ENCODE measurements around the gene VSTM2L.

Gene VSTM2L

DNA sequence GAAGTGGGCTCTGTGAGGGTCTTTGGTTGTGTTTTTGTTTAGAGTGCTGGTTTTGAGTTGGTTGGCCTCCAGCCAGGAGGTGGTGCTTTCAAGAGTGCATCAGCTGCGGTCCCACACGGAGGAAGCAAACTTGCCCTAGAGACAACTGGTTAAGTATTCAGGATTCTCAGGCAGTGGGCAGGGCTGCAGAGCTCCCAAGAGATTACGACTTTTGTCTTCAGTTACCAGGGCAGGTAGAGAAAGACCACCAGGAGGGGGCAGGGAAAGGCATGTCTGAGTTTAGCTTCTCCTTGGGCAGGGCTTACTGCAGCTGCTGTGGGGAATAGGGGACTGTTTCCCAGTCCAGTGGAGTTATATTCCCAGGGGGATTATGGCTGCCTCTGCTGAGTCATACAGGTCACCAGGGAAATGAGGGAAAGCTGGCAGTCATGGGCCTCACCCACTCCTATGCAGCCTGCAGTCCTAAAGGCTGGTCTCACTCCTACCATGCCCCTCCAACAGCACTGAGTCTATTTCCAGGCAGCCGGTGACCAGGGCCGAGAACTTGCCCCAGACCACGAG, 66.0 kb downstream of the VSTM2L start:
- DNase-seq (ENCODE audit: low read depth): peak; percentile 16

GRCh38 chr20:37969949-37970855, 67.3 kb downstream of the VSTM2L start:
- peak; percentile 9 for DNase-seq (ENCODE audit: low read depth)

- DNase-seq (ENCODE audit: low read depth): no peak
These were observed 67.9 kb downstream of the VSTM2L start for GRCh38 chr20:37970856-37971245.

DNA sequence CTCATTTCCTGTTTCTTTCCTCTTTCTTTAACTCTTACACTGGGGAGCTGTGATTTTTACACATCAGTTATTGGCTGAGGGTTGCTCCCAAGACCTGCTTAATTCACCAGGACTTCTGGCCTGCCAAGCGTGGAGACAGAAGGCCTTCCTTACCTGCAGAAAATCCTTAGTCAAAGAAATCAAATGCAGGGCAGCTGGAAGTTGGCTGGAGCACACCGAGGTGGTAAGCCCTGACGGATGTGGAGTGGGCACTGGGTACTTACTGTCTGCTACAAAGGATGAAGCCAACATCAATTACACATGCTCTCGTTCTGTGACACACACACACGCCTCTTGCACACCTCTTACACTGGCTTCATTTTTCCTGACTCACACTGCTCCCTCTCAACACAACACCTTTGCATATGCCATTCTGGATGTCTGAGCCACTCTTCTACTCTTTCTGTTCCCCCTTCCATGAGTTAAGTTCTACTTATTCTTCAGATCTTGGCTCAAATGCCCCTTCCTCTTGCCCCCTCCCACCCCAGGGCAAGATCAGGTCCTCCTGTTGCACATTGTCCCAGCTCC, 68.7 kb downstream of the VSTM2L start:
- no peak for DNase-seq (ENCODE audit: low read depth)

- DNase-seq (ENCODE audit: low read depth): no peak
These were observed 69.5 kb downstream of the VSTM2L start for GRCh38 chr20:37972256-37973058.

DNA sequence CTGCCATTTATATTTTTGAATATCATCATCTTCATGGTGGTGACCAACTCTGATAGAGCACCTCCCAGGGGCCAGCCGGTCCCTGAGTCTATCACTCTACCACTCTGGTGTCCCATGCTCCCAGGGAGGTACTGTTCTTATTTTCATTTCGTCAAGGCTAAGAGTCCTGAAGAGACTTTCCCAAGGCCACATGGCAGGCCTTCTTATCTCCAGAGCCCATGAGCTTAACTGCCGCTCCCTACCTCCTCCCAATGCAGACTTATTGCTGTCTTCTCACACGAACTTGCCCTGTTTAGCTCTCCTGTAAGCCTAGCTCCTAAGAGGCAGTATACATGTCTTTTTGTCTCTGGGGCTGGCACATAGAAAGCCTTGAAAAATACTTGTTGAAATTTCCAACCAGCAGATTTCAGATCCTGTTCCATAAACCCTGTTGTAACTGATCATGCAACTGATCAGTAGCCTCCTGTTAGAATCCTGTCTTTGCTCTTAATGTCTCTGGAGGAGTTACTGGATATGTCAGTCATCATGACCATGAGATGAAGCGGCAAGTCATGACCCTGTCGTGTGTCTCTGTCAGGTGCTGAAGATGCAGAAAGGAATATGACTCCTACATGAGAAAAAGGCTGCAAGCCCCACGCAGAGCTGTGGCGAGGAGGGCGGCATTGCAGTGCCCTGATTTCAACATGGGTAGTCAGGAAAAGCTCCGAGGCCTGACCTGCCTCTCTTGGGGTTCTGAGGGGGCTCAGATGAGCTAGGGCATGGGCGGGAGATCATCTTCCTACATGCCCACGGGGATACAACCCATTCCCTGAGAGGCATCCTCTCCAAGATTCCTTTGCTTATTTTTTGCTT, 70.4 kb downstream of the VSTM2L start:
- DNase-seq (ENCODE audit: low read depth): no peak

DNA sequence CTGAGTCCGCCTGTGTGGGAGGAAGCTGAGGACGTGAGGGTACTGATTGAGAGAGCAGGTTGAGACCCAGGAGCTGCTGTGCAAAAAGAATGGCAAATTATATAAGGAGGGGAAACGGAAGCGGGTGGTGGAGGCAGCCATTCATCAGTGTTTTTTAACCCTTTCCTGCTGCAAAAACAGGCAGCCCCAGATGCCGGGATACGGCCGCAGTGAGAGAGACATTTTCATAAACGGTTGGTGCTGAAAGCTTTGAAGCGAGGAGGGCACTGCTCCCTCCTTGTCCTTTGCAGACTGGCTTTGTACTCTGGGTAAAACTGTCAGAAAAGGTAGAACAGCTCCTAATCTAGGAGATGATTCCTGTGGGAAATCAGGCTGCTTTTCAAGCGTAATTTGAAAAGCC, 74.0 kb downstream of the VSTM2L start:
- DNase-seq (ENCODE audit: low read depth): no peak

GRCh38 chr20:37977338-37977737, 74.4 kb downstream of the VSTM2L start:
- no peak for DNase-seq (ENCODE audit: low read depth)

DNA sequence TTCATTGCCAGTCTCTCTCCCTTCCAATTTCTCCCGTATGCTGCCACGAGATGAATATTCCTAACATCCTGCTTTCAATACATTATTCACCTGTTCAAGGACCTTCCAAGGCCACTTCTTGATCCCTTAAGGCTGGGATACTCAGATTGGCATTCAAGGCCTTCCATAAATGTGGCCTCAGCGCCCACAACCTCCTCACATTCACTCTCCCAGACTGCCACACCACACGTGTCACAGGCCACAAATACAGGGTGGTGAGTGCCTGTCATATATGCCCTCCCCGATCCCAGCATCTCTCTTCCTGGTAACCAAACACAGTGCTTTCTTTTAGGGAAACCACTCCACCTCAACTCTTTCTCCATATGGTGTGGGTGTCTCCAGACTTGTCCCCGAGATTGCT, 74.9 kb downstream of the VSTM2L start:
- DNase-seq (ENCODE audit: low read depth): no peak

DNA sequence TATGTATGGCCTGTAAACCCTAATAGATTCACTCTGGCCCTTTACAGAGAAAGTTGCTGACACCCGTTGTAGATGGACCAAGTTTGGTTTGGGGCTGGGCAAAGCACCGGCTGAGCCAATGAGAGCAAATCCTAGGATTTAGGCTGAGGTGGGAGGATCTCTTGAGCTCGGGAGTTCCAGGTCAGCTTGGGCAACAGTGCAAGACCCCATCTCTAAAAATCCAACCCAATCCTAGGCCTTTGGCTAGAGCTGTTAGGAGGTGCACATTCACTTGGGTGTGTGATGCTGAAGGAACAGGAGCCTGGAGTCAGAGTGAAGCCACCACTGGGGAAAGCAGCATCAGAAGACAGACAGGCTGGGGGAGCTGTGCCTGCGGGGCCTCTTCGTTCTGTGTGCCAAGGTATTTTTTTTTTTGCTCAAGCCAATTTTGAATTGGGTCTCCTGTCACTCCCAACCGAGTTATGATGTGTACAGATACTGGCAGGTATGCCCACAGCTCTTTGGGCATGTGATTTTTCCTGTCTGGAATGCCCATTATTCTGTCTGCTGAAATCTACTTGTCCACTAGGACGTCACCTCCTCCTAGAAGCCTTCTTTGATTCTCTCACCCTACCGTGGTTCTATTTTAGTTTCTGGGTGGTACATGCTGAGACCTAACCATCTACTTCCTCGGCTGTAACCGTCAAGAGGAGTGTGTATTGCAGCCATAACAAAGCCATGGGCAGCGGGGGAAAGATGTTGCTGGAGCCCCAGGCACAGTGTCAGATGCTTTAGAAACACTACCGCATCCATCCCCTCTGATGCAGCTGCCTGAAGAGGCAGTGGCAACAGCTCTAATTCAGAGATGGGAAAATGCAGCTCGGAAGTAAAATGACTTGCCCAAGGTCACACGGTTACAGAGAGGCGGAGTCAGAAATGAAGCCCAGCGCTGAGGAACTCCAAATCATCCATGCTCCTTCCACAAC, 76.4 kb downstream of the VSTM2L start:
- DNase-seq (ENCODE audit: low read depth): no peak

DNA sequence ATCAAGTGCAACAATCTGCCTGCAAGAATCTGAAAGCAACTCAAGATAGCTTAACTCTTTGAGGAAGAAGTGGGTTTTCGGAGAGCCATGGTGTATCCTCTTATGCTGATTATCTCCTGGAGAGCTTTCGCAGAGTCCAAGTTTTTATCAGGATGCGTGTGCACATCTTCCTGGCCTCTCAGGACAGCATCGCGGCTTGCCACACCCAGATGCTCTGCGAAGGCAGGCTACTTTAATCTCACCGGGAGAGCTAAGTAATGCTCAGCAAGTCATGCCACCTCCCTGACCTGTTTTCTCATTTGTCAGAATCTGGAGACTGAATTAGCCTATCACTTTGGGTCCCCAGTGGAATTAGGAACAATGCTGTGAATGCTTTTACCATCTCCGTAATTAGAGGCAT, 77.5 kb downstream of the VSTM2L start:
- DNase-seq (ENCODE audit: low read depth): no peak

GRCh38 chr20:37980876-37981275, 77.9 kb downstream of the VSTM2L start:
- DNase-seq (ENCODE audit: low read depth): no peak

GRCh38 chr20:37981568-37981967, 78.6 kb downstream of the VSTM2L start:
- DNase-seq (ENCODE audit: low read depth): no peak

DNA sequence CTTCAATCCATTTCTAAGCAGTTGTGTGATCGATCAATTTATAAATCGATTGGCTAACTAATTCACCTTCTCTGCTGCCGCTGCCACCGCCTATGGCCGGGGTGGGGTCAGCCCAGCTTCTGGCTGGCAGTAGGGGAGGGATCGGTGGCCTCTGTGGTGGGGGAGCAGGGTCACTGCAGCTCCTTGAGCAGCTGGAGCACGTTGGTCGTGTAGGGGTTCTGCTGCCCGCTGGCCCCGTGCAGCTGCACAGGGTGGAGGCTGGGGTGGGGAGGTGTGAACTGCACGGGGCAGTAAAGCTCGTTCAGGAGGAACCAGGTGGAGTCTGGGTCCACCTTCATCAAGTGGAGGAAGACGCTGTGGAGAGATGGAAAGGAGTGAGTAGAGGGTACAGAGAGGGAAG, 80.4 kb downstream of the VSTM2L start:
- DNase-seq (ENCODE audit: low read depth): no peak

DNA sequence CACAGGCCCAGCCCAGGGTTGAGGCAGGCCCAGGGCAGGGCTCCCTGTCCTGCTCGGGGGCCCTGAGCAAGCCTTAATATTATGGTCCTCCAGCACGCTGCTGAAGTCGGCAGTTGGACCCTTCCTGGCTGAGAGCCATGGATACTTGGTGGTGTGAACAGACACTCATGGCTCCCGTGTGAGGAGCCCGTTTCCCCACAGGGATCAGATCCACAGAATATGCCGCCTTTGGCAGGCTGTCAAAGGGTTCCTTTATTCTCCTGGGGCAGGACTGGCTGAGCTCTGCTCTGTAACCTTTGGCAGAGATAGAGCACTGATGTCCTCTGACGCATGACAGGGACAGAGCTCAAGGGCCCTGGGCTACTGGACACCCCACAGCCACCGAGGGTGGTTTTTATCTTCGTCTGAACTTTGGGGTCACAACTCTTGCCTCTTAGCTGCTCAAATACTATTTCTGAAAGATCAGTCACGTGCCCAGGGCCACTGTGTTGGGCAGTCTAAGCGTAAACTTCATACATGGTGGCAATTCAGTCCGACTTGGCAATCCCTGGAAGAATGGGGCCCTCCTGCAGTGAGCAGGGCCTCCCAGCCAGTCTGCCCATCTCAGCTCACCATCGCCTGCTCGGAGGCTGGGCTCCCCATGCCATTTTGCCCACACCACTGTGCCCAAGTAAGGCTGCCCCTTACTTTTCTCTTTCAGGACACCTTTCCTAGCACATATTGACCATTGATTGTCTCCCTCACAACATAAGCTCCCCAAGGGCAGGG, 81.3 kb downstream of the VSTM2L start:
- DNase-seq (ENCODE audit: low read depth): no peak

DNA sequence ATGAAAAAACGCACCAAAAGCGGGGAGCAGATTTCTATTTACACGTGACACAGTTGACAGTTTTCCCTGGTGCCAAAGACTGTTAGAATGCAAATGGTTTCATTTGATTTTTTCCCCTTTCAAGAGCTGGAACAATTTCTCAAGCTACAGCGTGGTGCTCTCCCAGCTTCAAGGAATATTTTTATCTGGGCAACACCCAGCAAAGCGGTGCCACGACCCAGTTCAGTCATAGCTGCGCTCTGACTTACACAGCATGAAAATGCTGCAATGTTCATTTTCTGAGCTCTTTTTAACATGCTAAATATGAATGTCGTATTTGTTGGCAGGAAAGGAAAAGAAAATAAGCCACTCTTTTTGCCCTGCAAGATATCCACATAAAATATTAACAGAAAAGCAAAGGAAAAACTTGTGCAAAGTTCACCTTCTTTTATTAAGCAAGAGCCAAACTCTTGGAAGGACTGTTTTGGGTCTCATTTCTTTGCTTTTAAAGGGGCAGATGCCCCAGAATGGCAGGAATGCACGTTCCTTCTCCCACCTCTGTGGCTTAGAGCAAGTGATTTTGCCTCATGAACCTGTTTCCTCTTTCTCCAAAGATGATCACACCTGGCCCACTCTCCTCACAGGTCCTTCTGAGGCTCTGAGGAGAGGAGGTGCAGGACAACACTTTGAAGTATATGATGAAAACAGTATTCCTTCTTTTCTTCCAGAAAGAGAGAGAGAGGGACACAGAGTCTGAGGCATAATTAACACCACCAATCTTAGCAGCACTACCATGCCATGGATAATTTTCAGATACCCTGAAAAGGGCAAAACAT, 83.3 kb downstream of the VSTM2L start:
- DNase-seq (ENCODE audit: low read depth): no peak

DNA sequence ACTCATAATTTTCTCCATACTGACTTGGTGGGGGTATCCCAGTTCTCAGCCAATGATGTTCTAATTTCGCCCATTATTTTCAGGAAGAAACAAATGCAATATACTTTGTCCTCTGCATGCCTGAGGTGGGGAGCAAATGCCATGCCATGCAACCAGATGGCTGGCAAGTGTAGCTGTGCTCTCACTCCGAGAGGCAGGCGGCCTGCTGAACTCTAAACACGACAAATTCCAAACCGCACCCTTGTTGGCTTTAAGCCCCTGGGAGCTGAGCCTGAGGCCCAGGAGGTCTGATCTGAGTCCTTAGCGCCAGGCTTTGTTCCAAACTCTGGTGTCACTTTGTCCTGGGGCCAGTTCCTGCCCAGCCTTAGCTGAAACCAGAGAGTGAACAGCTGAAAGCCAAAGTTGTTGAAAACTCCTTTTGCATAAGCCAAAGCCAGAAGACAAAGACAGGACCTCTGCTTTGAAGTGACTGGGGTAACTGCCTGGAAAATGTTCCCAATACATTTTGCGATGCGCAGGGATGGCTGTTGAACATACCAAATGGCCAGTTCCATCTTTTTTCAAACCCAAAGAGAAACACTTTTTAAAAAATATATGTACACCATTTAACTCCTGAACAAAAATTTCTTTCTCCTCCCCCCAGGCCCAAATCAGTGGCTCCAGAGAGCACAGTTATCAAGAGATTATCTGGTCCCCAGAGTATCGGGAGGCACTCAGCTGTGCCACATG, 84.1 kb downstream of the VSTM2L start:
- peak; percentile 71 for DNase-seq (ENCODE audit: low read depth)
